GM19099 (cell line): Measurements from ENCODE around the gene PLK5.

Source experiments
- POLR2A ChIP-seq: IDR thresholded peaks from 3 replicates; pipeline ENCODE4 v1.6.1; 2011; ENCODE audit warnings: low read depth; ENCODE audit not compliant: insufficient read length; ENCODE audit errors: extremely low read depth

PLK5 gene

GRCh38 chr19:1553415-1553814 lies 29.5 kb downstream of the PLK5 start:
- no peak for TF ChIP-seq POLR2A

- TF ChIP-seq POLR2A, result no peak
Observed at GRCh38 chr19:1554968-1555367, 31.1 kb downstream of the PLK5 start.

GRCh38 chr19:1555487-1556389 lies 31.9 kb downstream of the PLK5 start:
- no peak for TF ChIP-seq POLR2A

- TF ChIP-seq POLR2A, result no peak
Observed at GRCh38 chr19:1556390-1557070, 32.7 kb downstream of the PLK5 start.

GRCh38 chr19:1558552-1558951 lies 34.7 kb downstream of the PLK5 start:
- no peak for TF ChIP-seq POLR2A

- TF ChIP-seq POLR2A, result no peak
Observed at GRCh38 chr19:1560286-1560882, 36.5 kb downstream of the PLK5 start.

- no peak for TF ChIP-seq POLR2A
Observed at GRCh38 chr19:1561236-1561842, 37.5 kb downstream of the PLK5 start.

GRCh38 chr19:1563251-1563650 lies 39.4 kb downstream of the PLK5 start:
- TF ChIP-seq POLR2A, result no peak

GRCh38 chr19:1566392-1567115 lies 42.7 kb downstream of the PLK5 start:
- no peak for TF ChIP-seq POLR2A

GRCh38 chr19:1567116-1567847 lies 43.4 kb downstream of the PLK5 start:
- no peak for TF ChIP-seq POLR2A

- no peak for TF ChIP-seq POLR2A
Observed at GRCh38 chr19:1567848-1568227, 44.0 kb downstream of the PLK5 start.

- TF ChIP-seq POLR2A, result no peak
Observed at GRCh38 chr19:1568320-1569019, 44.6 kb downstream of the PLK5 start, which contains the start of gene MEX3D. MEX3D (minus strand) TSS chr19:1568325; CDS start chr19:1568058, 267 bp downstream.

- TF ChIP-seq POLR2A, result no peak
Observed at GRCh38 chr19:1569997-1570396, 46.1 kb downstream of the PLK5 start.
